H1 (cell line): ENCODE data around the gene CASD1. TPM values are rescaled to one million over a fixed set of nuclear protein-coding genes. Genes with fewer than 3 reads are reported as not detected.

Experiments
- CTCF ChIA-PET: fragments of 300-600 bp; sonication (Branson Sonifier 250); formaldehyde crosslinking; loops from one replicate; lab custom pipeline; 2021; ENCODE audit not compliant: partially characterized antibody; lab: Charles Lee
- POLR2A ChIA-PET: fragments of 300-600 bp; sonication (Branson Sonifier 250); formaldehyde crosslinking; loops from one replicate; lab custom pipeline; 2021; ENCODE audit warnings: inconsistent platforms; ENCODE audit not compliant: partially characterized antibody; lab: Charles Lee
- DNase-seq, 2 experiments: peaks; one replicate each; pipeline versions ENCODE4 v3.0.0 to v3.0.0-alpha.2; 2010 to 2022; ENCODE audit warnings: low spot score in 2 of 2, low read depth in 1 of 2, mixed read lengths in 1 of 2
- FAIRE-seq: peaks from 2 replicates; lab custom pipeline; 2011; peaks lifted over from hg19 to GRCh38; lab: Jason Lieb, UNC
- H2AFZ ChIP-seq: 2 replicates; pipeline ENCODE4 v1.8.1; 2012; ENCODE audit warnings: low read length, inconsistent platforms
- H2AK5ac ChIP-seq: 2 replicates; pipeline ENCODE4 v1.6.1; 2013; ENCODE audit warnings: low read depth, low read length
- H2BK120ac ChIP-seq: replicated peaks from 2 replicates; pipeline ENCODE3; 2013; ENCODE audit warnings: low read depth, low read length, inconsistent platforms
- H2BK12ac ChIP-seq: 2 replicates; pipeline ENCODE4 v1.6.1; 2013; ENCODE audit warnings: low read depth, low read length
- H2BK15ac ChIP-seq: 2 replicates; pipeline ENCODE4 v1.6.1; 2013; ENCODE audit warnings: low read length
- H2BK20ac ChIP-seq: 2 replicates; pipeline ENCODE4 v1.6.1; 2013; ENCODE audit warnings: low read length
- H2BK5ac ChIP-seq: 2 replicates; pipeline ENCODE4 v1.6.1; 2013; ENCODE audit warnings: low read depth, low read length
- H3K14ac ChIP-seq: 2 replicates; pipeline ENCODE4 v1.6.1; 2013; ENCODE audit warnings: inconsistent platforms; ENCODE audit not compliant: insufficient read length
- H3K18ac ChIP-seq: 2 replicates; pipeline ENCODE4 v1.6.1; 2013; ENCODE audit warnings: low read length; ENCODE audit errors: extremely low read depth
- H3K23ac ChIP-seq: 2 replicates; pipeline ENCODE4 v1.6.1; 2013; ENCODE audit warnings: inconsistent platforms; ENCODE audit not compliant: insufficient read length
- H3K23me2 ChIP-seq: 2 replicates; pipeline ENCODE4 v1.6.1; 2013; ENCODE audit warnings: low read depth, low read length
- H3K27ac ChIP-seq: 2 replicates; pipeline ENCODE4 v1.6.1; 2011; ENCODE audit warnings: low read depth, low read length, inconsistent platforms
- H3K27me3 ChIP-seq, 4 experiments: replicated peaks in 1 of 4; 1 replicate in 1 of 4; 2 replicates in 3 of 4; pipeline versions ENCODE4 v1.6.1 to v1.8.1; 2011 to 2013; ENCODE audit warnings: low read length in 3 of 4, mild to moderate bottlenecking in 3 of 4, inconsistent platforms in 2 of 4, mixed read lengths in 2 of 4, moderate library complexity in 1 of 4; ENCODE audit not compliant: control insufficient read depth in 3 of 4, insufficient read depth in 3 of 4; ENCODE audit errors: extremely low read depth in 1 of 4
- H3K36me3 ChIP-seq, 4 experiments: 2 replicates each; pipeline versions ENCODE4 v1.6.1 to v1.8.1; 2011 to 2013; ENCODE audit warnings: mild to moderate bottlenecking in 4 of 4, low read length in 3 of 4, moderate library complexity in 2 of 4, control low read depth in 1 of 4, inconsistent platforms in 1 of 4; ENCODE audit not compliant: insufficient read depth in 4 of 4, control insufficient read depth in 2 of 4
- H3K4ac ChIP-seq: replicated peaks from 2 replicates; pipeline ENCODE3; 2013; ENCODE audit warnings: low read length, low read depth, mixed read lengths, inconsistent platforms; ENCODE audit not compliant: insufficient read length
- H3K4me1 ChIP-seq, 4 experiments: replicated peaks in 1 of 4; 1 replicate in 1 of 4; 2 replicates in 3 of 4; pipeline versions ENCODE4 v1.6.1 to v1.8.1; 2011 to 2013; ENCODE audit warnings: low read length in 3 of 4, inconsistent platforms in 2 of 4, mixed read lengths in 1 of 4; ENCODE audit not compliant: insufficient read depth in 4 of 4, control insufficient read depth in 3 of 4
- H3K4me2 ChIP-seq, 2 experiments: 2 replicates each; pipeline versions ENCODE4 v1.6.1 to v1.8.1; 2011 to 2013; ENCODE audit warnings: low read depth in 2 of 2, low read length in 2 of 2, control low read depth in 1 of 2, inconsistent platforms in 1 of 2, mild to moderate bottlenecking in 1 of 2; ENCODE audit not compliant: insufficient read depth in 1 of 2
- H3K4me3 ChIP-seq, 4 experiments: fragments of 200-600, 300-600 bp in 1 of 4; sonication (generic), shearing (Covaris generic), sonication (Bioruptor Twin) in 1 of 4; 2 replicates each; pipeline versions ENCODE4 v1.5.1 to v1.8.1; 2011 to 2016; ENCODE audit warnings: low read length in 4 of 4, low read depth in 3 of 4, control low read depth in 2 of 4, inconsistent platforms in 2 of 4, mild to moderate bottlenecking in 2 of 4, mixed read lengths in 1 of 4, moderate library complexity in 1 of 4; ENCODE audit not compliant: insufficient read depth in 2 of 4; ENCODE audit errors: extremely low read depth in 1 of 4
- H3K56ac ChIP-seq: replicated peaks from 2 replicates; pipeline ENCODE3; 2013; ENCODE audit warnings: low read depth, mild to moderate bottlenecking, mixed read lengths, low read length, inconsistent platforms; ENCODE audit not compliant: insufficient read length
- H3K79me1 ChIP-seq: 2 replicates; pipeline ENCODE4 v1.6.1; 2013; ENCODE audit warnings: low read depth, low read length, control low read depth
- H3K79me2 ChIP-seq, 2 experiments: 2 replicates each; pipeline versions ENCODE4 v1.6.1 to v1.8.1; 2012 to 2013; ENCODE audit warnings: low read length in 2 of 2, mild to moderate bottlenecking in 2 of 2, inconsistent platforms in 1 of 2; ENCODE audit not compliant: insufficient read depth in 2 of 2, control insufficient read depth in 1 of 2
- H3K9ac ChIP-seq, 4 experiments: replicated peaks in 1 of 4; 1 replicate in 1 of 4; 2 replicates in 3 of 4; pipeline versions ENCODE4 v1.6.1 to v1.8.1; 2011 to 2013; ENCODE audit warnings: low read depth in 3 of 4, low read length in 3 of 4, control low read depth in 2 of 4, mild to moderate bottlenecking in 2 of 4, moderate library complexity in 2 of 4, inconsistent platforms in 1 of 4; ENCODE audit errors: extremely low read depth in 1 of 4
- H3K9me3 ChIP-seq, 2 experiments: 2 replicates each; pipeline versions ENCODE4 v1.6.1 to v1.8.1; 2012 to 2013; ENCODE audit warnings: mild to moderate bottlenecking in 2 of 2, moderate library complexity in 2 of 2, control low read depth in 1 of 2, inconsistent platforms in 1 of 2, low read depth in 1 of 2, low read length in 1 of 2, mixed read lengths in 1 of 2; ENCODE audit not compliant: insufficient read depth in 2 of 2
- H4K20me1 ChIP-seq, 2 experiments: replicated peaks in 1 of 2; 2 replicates each; pipeline versions ENCODE3 to v1.8.1; 2011 to 2013; ENCODE audit warnings: inconsistent platforms in 2 of 2, low read length in 2 of 2, mild to moderate bottlenecking in 1 of 2; ENCODE audit not compliant: insufficient read depth in 2 of 2, control insufficient read depth in 1 of 2
- H4K5ac ChIP-seq: 2 replicates; pipeline ENCODE4 v1.6.1; 2013; ENCODE audit warnings: low read length, low read depth, mixed read lengths, inconsistent platforms; ENCODE audit not compliant: insufficient read length
- H4K8ac ChIP-seq: 2 replicates; pipeline ENCODE4 v1.8.0; 2013; ENCODE audit warnings: mild to moderate bottlenecking, moderate library complexity, low read length, inconsistent platforms; ENCODE audit not compliant: insufficient read depth; ENCODE audit errors: extremely low read depth
- H4K91ac ChIP-seq: replicated peaks from 2 replicates; pipeline ENCODE3; 2013; ENCODE audit warnings: low read length, mixed read lengths, inconsistent platforms; ENCODE audit not compliant: insufficient read length
- BACH1 ChIP-seq: IDR thresholded peaks from 2 replicates; pipeline ENCODE4 v1.6.1; 2012; ENCODE audit warnings: low read length, improper control_type of control experiment
- CHD1 ChIP-seq: IDR thresholded peaks from 2 replicates; pipeline ENCODE4 v1.6.1; 2012; ENCODE audit warnings: low read depth, low read length, improper control_type of control experiment
- POLR2A ChIP-seq, 2 experiments: IDR thresholded peaks; 1 replicate in 1 of 2; 2 replicates in 1 of 2; pipeline ENCODE4 v1.6.1; 2011; ENCODE audit warnings: low read depth in 2 of 2, low read length in 2 of 2, mild to moderate bottlenecking in 2 of 2; ENCODE audit errors: control extremely low read depth in 1 of 2
- POLR2AphosphoS5 ChIP-seq: IDR thresholded peaks from 2 replicates; pipeline ENCODE4 v1.6.1; 2011; ENCODE audit warnings: low read depth, low read length
- WGBS, 2 experiments: shearing (Covaris generic) in 1 of 2; methylation state at CpG; one replicate each; pipeline versions ENCODE4 v1.1.6 to v1.1.7; 2013 to 2015; ENCODE audit warnings: low lambda C conversion rate in 2 of 2, mixed read lengths in 2 of 2, inconsistent platforms in 1 of 2, low coverage in 1 of 2, missing lambda C conversion rate in 1 of 2; ENCODE audit not compliant: insufficient replicate concordance in 2 of 2, insufficient coverage in 1 of 2, insufficient read length in 1 of 2; ENCODE audit errors: extremely low coverage in 1 of 2, missing lambda C conversion rate in 1 of 2; 5-methylcytosine and 5-hydroxymethylcytosine counted together
- polyA plus RNA-seq, 7 experiments: library from polyadenylated mRNA; depleted of rRNA in 3 of 7; stranded (reverse) in 5 of 7; unstranded in 2 of 7; fragments of >200 nt in 5 of 7; fragments of 200-250 nt in 2 of 7; gene quantifications; 1 replicate in 5 of 7; 2 replicates in 1 of 7; 4 replicates in 1 of 7; pipeline versions ENCODE4 v1.2.1 to v1.2.3, GENCODE V29; 2011 to 2013; ENCODE audit warnings: missing spikeins in 2 of 7, mixed read lengths in 2 of 7
- total RNA-seq: library from RNA; stranded (reverse); fragmentation: NEBNext Ultra II Directional; extraction: Animal tissue kit (Norgen Biotek cat#: 25700); gene quantifications from 2 replicates; pipeline ENCODE4 v1.2.1, GENCODE V29; 2021
- TF ChIP-seq, protein P1 (sequence below): IDR thresholded peaks from 2 replicates; pipeline ENCODE4 v1.6.1; 2011; ENCODE audit warnings: low read length, improper control_type of control experiment
- TF ChIP-seq, protein P2 (sequence below): IDR thresholded peaks from 2 replicates; pipeline ENCODE4 v1.6.1; 2012; ENCODE audit warnings: inconsistent platforms

Gene CASD1
- total and polyA plus RNA-seq, 2 of the 8 experiments (the other 6 are each of a cell fraction or from before 2014, with no cell fraction given): 14.2 to 18.8 TPM

DNA sequence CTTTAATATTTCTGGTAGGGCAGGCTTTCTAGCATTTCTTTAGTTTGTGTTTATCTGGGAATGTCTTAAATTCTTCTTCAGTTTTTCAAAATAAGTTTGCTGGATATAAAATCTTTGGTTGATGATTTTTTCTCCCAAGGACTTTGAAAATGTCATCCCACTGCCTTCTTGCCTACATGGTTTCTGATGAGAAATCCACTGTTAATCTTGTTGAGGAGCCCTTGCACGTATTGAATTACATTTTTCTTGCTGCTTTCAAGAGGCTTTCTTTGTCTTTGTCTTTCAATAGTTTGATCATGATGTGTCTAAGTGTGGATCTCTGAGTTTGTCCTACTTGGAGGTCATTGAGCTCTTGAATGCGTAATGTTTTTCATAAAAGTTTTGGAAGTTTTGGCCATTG, 66.0 kb downstream of the CASD1 start:
- no peak overlapping the region for H2BK5ac ChIP-seq
- 89% methylated on average over 2 of the region's 2 CpGs; no CpG with 5 or more reads in 1 of the 2 experiments for WGBS, 2 experiments
- CTCF ChIA-PET: interaction anchor here (0.6 to 1.2 kb wide), 2 partner anchors 60 to 133 kb away, joined by 3 to 5 read pairs; no protein-coding TSS in a partner anchor
- TF ChIP-seq, protein P1, sequence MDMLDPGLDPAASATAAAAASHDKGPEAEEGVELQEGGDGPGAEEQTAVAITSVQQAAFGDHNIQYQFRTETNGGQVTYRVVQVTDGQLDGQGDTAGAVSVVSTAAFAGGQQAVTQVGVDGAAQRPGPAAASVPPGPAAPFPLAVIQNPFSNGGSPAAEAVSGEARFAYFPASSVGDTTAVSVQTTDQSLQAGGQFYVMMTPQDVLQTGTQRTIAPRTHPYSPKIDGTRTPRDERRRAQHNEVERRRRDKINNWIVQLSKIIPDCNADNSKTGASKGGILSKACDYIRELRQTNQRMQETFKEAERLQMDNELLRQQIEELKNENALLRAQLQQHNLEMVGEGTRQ: no peak
- TF ChIP-seq POLR2AphosphoS5 (no peak), BACH1 (no peak), POLR2A (IDR thresholded peaks at IDR 0.05; ENCODE audit: control extremely low read depth in 1 of 2, low read depth in 2 of 2, low read length in 2 of 2) (no peak), CHD1 (no peak)
- TF ChIP-seq, protein P2, sequence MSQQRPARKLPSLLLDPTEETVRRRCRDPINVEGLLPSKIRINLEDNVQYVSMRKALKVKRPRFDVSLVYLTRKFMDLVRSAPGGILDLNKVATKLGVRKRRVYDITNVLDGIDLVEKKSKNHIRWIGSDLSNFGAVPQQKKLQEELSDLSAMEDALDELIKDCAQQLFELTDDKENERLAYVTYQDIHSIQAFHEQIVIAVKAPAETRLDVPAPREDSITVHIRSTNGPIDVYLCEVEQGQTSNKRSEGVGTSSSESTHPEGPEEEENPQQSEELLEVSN: no peak

More for the DNA sequence above, 66.0 kb downstream of the CASD1 start:
- Histone ChIP-seq H3K56ac (no peak overlapping the region), H2BK12ac (no peak overlapping the region), H3K4ac (no peak overlapping the region), H3K27ac (no peak overlapping the region), H4K8ac (no peak overlapping the region), H2BK20ac (no peak overlapping the region), H3K36me3 (no peaks in the 10 kb centered on the region), H4K91ac (no peak overlapping the region), H3K4me1 (no peaks in the 10 kb centered on the region; a peak in 1 of 7 replicates), H4K5ac (no peak overlapping the region), H3K79me1 (no peaks in the 10 kb centered on the region), H3K14ac (no peak overlapping the region), H3K4me2 (no peak overlapping the region), H3K23me2 (no peaks in the 10 kb centered on the region), H3K9ac (no peak overlapping the region), H2BK120ac (no peak overlapping the region), H2AK5ac (no peak overlapping the region), H3K23ac (no peak overlapping the region), H3K79me2 (no peaks in the 10 kb centered on the region), H4K20me1 (no peaks in the 10 kb centered on the region), H3K4me3 (no peak overlapping the region), H3K9me3 (peaks cover 6% of the 10 kb centered on the region in 2 experiments; a peak in 1 of 4 replicates), H3K18ac (no peak overlapping the region), H3K27me3 (no peaks in the 10 kb centered on the region), H2BK15ac (no peak overlapping the region), H2AFZ (no peak overlapping the region)
- FAIRE-seq (no peak), DNase-seq (no peak)
- POLR2A ChIA-PET: no interaction called here
